ENCODE results near the gene SUV39H2. TPM values are rescaled to one million over a fixed set of nuclear protein-coding genes. Genes with fewer than 3 reads are reported as not detected.

Gene SUV39H2
- total RNA-seq, 1 experiment from 2014 or later = 16.0 TPM

DNA sequence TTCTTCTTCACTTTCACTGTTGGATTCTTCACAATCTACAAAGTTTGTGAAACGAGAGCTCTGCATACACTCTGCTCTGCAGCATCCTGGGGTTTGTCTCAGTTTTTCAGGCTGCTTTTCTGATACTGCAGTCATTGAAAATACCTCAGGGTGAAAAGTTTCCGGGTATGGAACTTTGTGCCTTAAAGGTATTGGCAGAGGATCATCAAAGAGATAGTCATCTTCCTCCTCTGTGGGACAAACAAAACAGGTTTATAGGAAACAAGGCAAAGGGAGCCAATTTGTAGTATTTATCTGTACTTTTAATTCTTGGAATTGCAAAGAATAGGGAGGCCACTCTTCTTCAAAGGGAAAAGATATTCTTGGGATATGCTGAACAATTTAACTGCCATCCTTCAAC lies 30.4 kb downstream of the SUV39H2 start:
- Mint-ChIP-seq H3K36me3 (ENCODE audit: insufficient read depth, unreplicated experiment) (peaks cover 71% of the 10 kb centered on the region), H3K9me3 (ENCODE audit: unreplicated experiment) (no peaks in the 10 kb centered on the region), H3K4me3 (ENCODE audit: unreplicated experiment) (no peak overlapping the region), H3K27ac (ENCODE audit: low read depth, unreplicated experiment) (no peak overlapping the region), H3K4me1 (ENCODE audit: insufficient read depth, unreplicated experiment) (no peaks in the 10 kb centered on the region), H3K27me3 (ENCODE audit: insufficient read depth, unreplicated experiment) (no peaks in the 10 kb centered on the region)
- no TSS peak for BruUV-seq (replicated peaks)
- POLR2A ChIA-PET = interaction anchor here (0.6 kb wide), 1 partner anchor 682 kb away, joined by 3 read pairs; no protein-coding TSS in a partner anchor
- DNase-seq (ENCODE audit: unreplicated experiment) = no peak
- no peak for TF ChIP-seq CTCF (IDR thresholded peaks at IDR 0.05; ENCODE audit: unreplicated experiment)
- CTCF ChIA-PET = no interaction called here
- intact Hi-C loops (cut with micrococcal nuclease) = no loop called here

GRCh38 chr10:14910953-14911352 lies 32.3 kb downstream of the SUV39H2 start:
- no peak for TF ChIP-seq CTCF (IDR thresholded peaks at IDR 0.05; ENCODE audit: unreplicated experiment)
- DNase-seq (ENCODE audit: unreplicated experiment) = no peak
- no TSS peak for BruUV-seq (replicated peaks)

GRCh38 chr10:14911801-14912200 lies 33.1 kb downstream of the SUV39H2 start:
- POLR2A ChIA-PET = interaction anchor here (0.7 kb wide), 1 partner anchor 11 kb away, joined by 3 read pairs; no protein-coding TSS in a partner anchor
- no peak overlapping the region for H3K4me3 Mint-ChIP-seq (ENCODE audit: unreplicated experiment)
- H3K9me3 Mint-ChIP-seq (ENCODE audit: unreplicated experiment) = no peaks in the 10 kb centered on the region
- no peak for TF ChIP-seq CTCF (IDR thresholded peaks at IDR 0.05; ENCODE audit: unreplicated experiment)
- no peaks in the 10 kb centered on the region for H3K4me1 Mint-ChIP-seq (ENCODE audit: insufficient read depth, unreplicated experiment)
- no peak overlapping the region for H3K27ac Mint-ChIP-seq (ENCODE audit: low read depth, unreplicated experiment)
- DNase-seq (ENCODE audit: unreplicated experiment) = no peak
- CTCF ChIA-PET = interaction anchor here (1.0 kb wide), 1 partner anchor 8 kb away, joined by 3 read pairs; no protein-coding TSS in a partner anchor
- intact Hi-C loops (cut with micrococcal nuclease) = no loop called here
- no TSS peak for BruUV-seq (replicated peaks)
- peaks cover 92% of the 10 kb centered on the region for H3K36me3 Mint-ChIP-seq (ENCODE audit: insufficient read depth, unreplicated experiment)
- H3K27me3 Mint-ChIP-seq (ENCODE audit: insufficient read depth, unreplicated experiment) = no peaks in the 10 kb centered on the region

More at GRCh38 chr10:14910953-14911352, 32.3 kb downstream of the SUV39H2 start:
- ChIA-PET POLR2A (no interaction called here), CTCF (interaction anchor here (0.6 kb wide), 1 partner anchor 8 kb away, joined by 3 read pairs; no protein-coding TSS in a partner anchor)
- no peaks in the 10 kb centered on the region for H3K27me3 Mint-ChIP-seq (ENCODE audit: insufficient read depth, unreplicated experiment)
- peaks cover 86% of the 10 kb centered on the region for H3K36me3 Mint-ChIP-seq (ENCODE audit: insufficient read depth, unreplicated experiment)
- no peak overlapping the region for H3K4me3 Mint-ChIP-seq (ENCODE audit: unreplicated experiment)
- intact Hi-C loops (cut with micrococcal nuclease) = no loop called here
- no peaks in the 10 kb centered on the region for H3K9me3 Mint-ChIP-seq (ENCODE audit: unreplicated experiment)
- H3K4me1 Mint-ChIP-seq (ENCODE audit: insufficient read depth, unreplicated experiment) = no peaks in the 10 kb centered on the region
- H3K27ac Mint-ChIP-seq (ENCODE audit: low read depth, unreplicated experiment) = no peak overlapping the region

DNA sequence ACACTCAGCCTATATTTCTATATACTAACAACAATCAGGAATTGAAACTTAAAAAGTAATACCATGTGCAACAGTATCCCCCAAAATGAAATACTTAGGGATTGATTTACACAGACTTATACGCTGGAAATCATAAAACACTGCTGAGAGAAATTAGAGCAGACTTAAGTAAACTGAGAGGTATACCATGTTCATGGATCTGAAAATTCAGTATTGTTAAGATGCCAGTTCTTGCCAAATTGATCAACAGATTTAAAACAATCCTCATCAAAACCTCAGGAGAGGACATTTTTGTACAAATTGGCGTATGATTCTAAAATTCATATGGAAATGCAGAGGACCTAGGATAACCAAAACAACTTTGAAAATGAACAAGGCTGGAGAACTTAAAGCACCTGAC lies 37.9 kb downstream of the SUV39H2 start:
- POLR2A ChIA-PET = no interaction called here
- no TSS peak for BruUV-seq (replicated peaks)
- no peak overlapping the region for H3K4me3 Mint-ChIP-seq (ENCODE audit: unreplicated experiment)
- TF ChIP-seq CTCF (IDR thresholded peaks at IDR 0.05; ENCODE audit: unreplicated experiment) = no peak
- H3K36me3 Mint-ChIP-seq (ENCODE audit: insufficient read depth, unreplicated experiment) = peaks cover 85% of the 10 kb centered on the region
- no peaks in the 10 kb centered on the region for H3K4me1 Mint-ChIP-seq (ENCODE audit: insufficient read depth, unreplicated experiment)
- CTCF ChIA-PET = no interaction called here
- no peak for DNase-seq (ENCODE audit: unreplicated experiment)
- no peaks in the 10 kb centered on the region for H3K9me3 Mint-ChIP-seq (ENCODE audit: unreplicated experiment)
- H3K27me3 Mint-ChIP-seq (ENCODE audit: insufficient read depth, unreplicated experiment) = no peaks in the 10 kb centered on the region
- H3K27ac Mint-ChIP-seq (ENCODE audit: low read depth, unreplicated experiment) = no peak overlapping the region
- intact Hi-C loops (cut with micrococcal nuclease) = no loop called here

Data from MCF 10A (cell line).